Stimulated activated CD8-positive, alpha-beta memory T cell treated with anti-CD3 and anti-CD28 coated beads, Interleukin-4, amount 100 ng/mL, for 48 hours (primary cell): ENCODE measurements around the gene CXorf65.

Experiments used
- DNase-seq: peaks from one replicate; pipeline ENCODE4 v3.0.0-alpha.2; 2020

Gene CXorf65

DNA sequence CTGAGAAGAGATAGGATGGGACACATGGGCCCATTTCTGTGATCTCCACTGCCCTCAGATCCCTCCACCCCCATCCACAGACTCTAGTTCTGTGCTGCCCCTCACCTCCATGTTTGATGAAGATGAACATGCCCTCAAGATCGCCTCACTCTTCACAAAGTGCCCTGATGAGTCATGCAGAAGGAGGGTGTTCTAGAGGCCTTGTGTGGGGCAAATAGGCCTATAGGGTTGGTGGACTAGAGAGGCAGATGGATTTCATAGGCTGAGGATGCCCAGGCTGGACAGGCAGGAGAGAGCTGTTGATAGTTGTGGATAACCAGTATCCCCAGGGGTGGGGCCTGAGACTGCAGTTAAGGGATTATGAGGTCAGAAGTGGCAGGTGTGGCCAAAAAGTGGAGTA is at the start of gene CXorf65:
Gene CXorf65 (minus strand): TSS at position 314 of the 400 bp plus-strand sequence. CDS start 184 bp downstream, at position 130.
- DNase-seq: no peak

- no peak for DNase-seq
These were observed 48.1 kb upstream of the CXorf65 start for GRCh38 chrX:71154641-71155040.

DNA sequence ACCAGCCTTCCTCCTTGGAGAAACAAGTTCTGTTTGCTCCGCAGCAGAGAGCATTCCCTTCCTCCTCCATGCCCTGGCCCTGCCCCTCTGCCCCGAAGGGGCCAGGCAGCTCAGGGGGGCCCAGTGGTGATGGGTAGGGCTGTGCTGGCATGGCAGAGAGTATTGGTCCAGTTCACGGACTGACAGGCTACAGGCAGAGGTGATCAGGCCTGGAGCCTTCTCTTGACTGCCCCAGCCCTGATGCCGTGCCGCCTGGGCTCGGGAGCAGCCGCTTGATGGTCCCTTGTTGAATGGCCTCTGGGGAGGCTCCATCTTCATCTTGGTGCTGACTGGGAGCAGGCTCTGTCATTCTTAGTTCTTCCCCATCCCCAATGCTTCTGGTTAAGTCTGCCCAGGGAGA is 47.7 kb upstream of the CXorf65 start:
- DNase-seq: no peak

DNA sequence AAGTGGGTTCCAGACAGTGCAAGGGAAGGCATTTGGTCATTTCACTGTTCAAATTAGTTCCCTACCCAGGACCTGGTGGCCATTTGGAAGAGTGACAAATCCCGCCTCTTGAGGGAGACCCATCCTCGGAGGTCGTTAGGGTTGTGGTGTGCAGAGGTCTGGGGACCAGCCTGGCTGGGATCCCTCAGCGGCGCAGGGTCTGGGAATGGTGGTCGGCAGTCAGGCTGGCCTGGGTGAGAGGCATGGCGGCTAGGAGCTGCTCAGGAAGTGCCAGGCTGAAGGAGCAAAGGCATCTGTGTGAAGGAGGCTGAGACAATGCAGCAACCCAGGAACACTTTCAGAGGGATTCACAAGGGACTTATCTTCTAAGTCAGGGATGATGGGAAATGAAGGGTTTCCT is 44.8 kb upstream of the CXorf65 start:
- no peak for DNase-seq

DNA sequence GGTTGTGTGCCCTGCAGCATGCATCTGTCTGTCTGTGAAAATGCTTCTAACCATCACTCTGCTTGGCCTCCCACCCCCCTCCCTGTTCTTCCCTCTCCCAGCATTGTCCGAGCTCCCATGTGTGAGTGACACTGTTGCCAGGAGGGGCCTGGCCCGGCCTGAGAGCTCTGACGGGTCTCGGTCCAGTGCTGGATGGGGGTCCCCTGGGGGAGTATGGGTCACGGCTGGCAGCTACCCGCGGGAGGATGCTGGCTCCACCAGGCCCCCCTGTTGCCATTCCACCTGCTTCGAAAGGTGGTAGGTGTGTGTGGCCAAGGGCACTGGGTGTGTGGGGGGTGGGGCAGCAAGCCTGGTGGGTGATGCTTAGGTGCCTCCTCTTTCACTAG is 41.7 kb upstream of the CXorf65 start:
- no peak for DNase-seq

GRCh38 chrX:71147496-71148277 is 41.1 kb upstream of the CXorf65 start:
- no peak for DNase-seq

GRCh38 chrX:71144651-71145050 is 38.1 kb upstream of the CXorf65 start, which contains the start of gene NLGN3:
NLGN3 (plus strand) TSS chrX:71144841; CDS start chrX:71147750, 2,909 bp downstream.
- no peak for DNase-seq

DNA sequence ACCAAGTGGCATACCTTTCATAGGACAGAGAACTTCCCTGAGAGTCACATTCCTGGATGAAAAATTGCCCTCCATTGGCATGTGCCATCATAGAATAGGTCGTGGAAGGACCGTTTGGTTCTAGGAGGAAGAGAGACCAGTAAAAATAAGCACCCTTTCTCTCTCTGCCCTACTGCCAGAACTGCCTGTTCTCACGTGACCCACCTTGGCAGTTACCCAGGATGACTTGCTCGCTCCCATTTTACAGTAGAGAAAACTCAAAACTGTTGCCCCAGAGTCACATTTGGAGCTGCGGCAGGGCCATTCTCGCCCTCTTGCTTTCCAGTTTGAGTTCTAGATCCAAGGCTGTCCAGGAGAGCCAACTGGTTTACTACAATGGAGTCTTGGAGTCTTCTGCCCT is 37.0 kb upstream of the CXorf65 start:
- no peak for DNase-seq

GRCh38 chrX:71140440-71140839 is 33.9 kb upstream of the CXorf65 start:
- DNase-seq: no peak

- no peak for DNase-seq
These were observed 25.0 kb upstream of the CXorf65 start for GRCh38 chrX:71131510-71131909.

DNA sequence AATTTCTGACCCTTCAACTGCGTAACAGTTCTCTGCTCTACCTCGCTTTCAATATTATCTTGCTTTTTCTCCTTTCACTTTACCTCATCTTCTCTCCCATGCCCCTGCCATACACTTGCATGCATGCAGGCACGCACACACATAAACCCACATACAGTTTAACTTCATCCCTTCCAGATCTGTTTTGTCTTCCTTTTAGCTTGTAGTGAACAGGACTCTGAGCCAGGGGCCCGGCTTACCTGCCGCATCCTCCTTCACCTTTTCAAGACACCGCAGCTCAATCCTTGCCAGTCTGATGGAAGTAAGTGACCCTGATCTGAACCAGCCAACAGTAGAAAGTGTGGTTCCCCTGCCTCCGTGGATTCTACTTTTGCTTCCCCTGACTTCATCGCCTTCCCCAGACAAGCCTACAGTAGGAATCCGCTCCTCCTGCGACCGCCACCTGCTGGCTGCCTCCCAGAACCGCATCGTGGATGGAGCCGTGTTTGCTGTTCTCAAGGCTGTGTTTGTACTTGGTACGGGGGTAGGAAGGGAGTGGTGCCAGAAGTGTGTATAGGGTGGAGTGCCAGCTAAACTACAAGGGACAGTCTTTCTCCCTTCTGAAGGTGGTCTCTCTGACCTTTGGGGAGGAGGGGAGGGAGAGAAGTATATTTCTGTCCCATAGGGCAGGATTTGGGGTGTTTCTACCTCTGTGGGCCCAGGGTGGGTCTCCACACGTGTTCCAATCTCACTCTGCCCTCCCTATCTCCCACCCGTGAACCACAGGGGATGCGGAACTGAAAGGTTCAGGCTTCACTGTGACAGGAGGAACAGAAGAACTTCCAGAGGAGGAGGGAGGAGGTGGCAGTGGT is 22.6 kb upstream of the CXorf65 start:
- DNase-seq: peak; percentile 82

DNA sequence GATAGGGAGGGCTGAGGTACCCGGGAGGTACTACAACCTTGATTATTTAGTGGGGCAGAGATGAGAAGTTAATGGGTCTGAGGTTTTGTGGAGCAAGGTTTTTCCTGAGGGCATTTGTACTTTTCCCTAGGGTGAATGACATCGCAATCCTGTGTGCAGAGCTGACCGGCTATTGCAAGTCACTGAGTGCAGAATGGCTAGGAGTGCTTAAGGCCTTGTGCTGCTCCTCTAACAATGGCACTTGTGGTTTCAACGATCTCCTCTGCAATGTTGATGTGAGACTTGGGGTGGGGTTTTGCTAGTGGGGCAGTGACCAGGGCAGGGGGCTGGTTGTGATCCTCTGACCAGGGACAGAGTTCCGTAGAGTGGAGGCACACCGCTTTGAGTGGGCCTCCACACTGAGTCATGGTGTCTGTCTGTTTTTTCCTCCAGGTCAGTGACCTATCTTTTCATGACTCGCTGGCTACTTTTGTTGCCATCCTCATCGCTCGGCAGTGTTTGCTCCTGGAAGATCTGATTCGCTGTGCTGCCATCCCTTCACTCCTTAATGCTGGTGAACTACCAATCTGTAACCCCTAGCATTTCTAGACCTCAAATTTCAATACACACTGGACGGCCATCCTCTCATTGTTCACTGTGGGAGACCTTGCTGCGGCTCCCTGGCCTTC is 21.8 kb upstream of the CXorf65 start:
- no peak for DNase-seq

DNA sequence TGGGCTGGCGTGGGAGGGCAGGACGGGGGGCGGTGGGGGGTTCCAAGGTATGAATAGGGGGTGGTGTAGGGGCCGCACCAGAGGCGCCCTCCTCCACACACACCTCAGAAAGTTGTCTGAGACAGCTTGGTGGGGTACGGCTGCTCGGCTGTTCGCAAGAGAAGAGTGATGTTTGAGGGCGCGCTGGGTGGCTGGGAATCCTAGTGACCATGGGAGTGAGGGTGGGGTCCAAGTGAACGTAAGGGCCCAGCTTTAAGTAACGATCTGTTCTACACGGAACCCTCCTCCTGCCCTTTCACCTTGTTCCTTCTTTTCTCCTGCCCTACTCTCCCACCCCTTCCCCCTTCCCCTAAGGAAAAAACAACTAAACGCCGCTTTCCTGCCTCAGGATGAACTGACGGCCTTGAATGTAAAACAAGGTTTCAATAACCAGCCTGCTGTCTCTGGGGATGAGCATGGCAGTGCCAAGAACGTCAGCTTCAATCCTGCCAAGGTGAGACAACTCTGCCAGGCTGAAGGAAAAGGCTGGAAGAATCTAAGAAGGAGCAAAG is 12.5 kb upstream of the CXorf65 start:
- no peak for DNase-seq

GRCh38 chrX:71118032-71118984 is 11.8 kb upstream of the CXorf65 start, which contains the start of gene MED12:
MED12 (plus strand) TSS chrX:71118596; CDS start chrX:71118755, 159 bp downstream.
- peak; percentile 90 for DNase-seq

DNA sequence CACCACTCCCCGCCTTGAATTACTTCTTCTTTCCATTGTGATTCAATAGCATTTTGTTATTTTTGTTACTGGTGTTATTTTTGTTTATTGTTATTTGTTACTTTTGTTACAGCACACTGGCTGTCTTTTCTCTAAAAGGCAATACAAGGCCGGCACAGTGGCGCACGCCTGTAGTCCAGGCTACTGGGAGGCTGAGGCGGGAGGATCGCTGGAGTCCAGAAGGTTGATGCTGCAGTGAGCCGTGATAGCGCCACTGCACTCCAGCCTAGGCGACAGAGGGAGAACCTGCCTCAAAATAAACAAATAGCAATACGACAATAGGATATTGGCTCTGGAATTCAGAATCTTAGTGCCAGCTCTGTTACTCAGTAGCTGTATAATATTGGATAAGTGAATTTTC is 10.8 kb upstream of the CXorf65 start:
- DNase-seq: no peak

- no peak for DNase-seq
These were observed 5.4 kb upstream of the CXorf65 start for GRCh38 chrX:71111921-71112431.

DNA sequence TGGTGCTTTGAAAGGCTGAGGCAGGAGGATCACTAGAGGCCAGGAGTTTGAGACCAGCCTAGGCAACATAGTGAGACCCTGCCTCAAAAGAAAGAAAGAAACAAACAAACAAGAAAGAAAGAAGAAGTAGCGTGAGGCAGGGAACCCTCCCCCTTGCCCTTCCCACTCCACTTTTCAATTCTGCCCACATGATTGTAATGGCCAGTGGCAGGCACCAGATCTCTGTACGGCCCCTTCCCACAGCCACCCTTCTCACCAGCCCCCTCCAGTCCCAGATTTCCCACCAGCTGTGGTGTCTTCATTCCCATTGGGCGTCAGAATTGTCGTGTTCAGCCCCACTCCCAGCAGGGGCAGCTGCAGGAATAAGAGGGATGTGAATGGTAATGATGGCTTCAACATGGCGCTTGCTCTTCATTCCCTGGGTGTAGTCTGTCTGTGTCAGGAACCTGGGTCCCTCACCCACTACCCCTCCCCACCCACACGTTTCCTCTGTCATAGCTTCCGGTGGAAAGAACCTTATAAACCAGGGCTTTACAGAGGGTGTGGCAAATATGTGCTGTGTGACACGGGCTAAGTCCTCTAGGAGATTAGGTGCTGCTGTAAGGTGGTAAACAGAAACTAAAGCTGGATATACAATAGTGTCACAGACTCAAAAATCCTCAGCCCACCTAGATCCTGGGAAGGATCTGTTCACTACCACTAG is 4.8 kb upstream of the CXorf65 start, which contains the start of gene IL2RG:
Gene IL2RG (minus strand): TSS at position 437 of the 703 bp plus-strand sequence. CDS start 38 bp downstream, at position 399.
- peak; percentile 75 for DNase-seq

GRCh38 chrX:71109051-71109450 is 2.5 kb upstream of the CXorf65 start:
- no peak for DNase-seq

- DNase-seq: peak; percentile 46
These were observed 1.3 kb upstream of the CXorf65 start for GRCh38 chrX:71107762-71108360.

- DNase-seq: no peak
These were observed 705 bp upstream of the CXorf65 start for GRCh38 chrX:71107245-71107644.
